Activated CD4-positive, CD25-positive, alpha-beta regulatory T cell treated with anti-CD3 and anti-CD28 coated beads, Interleukin-2, amount 50 U/mL, for 72 hours (primary cell): ENCODE results near the gene PSAT1.
"Not testable (repeated sequence)": the region's sequence is repeated elsewhere in the genome, so short reads cannot be mapped to it uniquely, and the experiment has no call there.

Experiments used
- DNase-seq: peaks from one replicate; pipeline ENCODE4 v3.0.0; 2021

PSAT1 gene

GRCh38 chr9:78296893-78297671 is at the start of gene PSAT1:
PSAT1 (plus strand) TSS chr9:78297125; CDS start chr9:78297211, 86 bp downstream.
- peak; percentile 85 for DNase-seq

GRCh38 chr9:78248635-78249034 is 48.3 kb upstream of the PSAT1 start:
- no peak for DNase-seq

GRCh38 chr9:78249542-78249941 is 47.4 kb upstream of the PSAT1 start:
- no peak for DNase-seq

GRCh38 chr9:78252616-78253015 is 44.3 kb upstream of the PSAT1 start:
- no peak for DNase-seq

GRCh38 chr9:78253285-78253684 is 43.6 kb upstream of the PSAT1 start:
- no peak for DNase-seq

GRCh38 chr9:78261403-78262001 is 35.4 kb upstream of the PSAT1 start:
- no peak for DNase-seq

- no peak for DNase-seq
These were observed 34.3 kb upstream of the PSAT1 start for GRCh38 chr9:78262655-78263054.

- DNase-seq = no peak
These were observed 29.0 kb upstream of the PSAT1 start for GRCh38 chr9:78267889-78268288.

- DNase-seq = no peak
These were observed 27.1 kb upstream of the PSAT1 start for GRCh38 chr9:78269784-78270183.

GRCh38 chr9:78272307-78272706 is 24.6 kb upstream of the PSAT1 start:
- DNase-seq = no peak

GRCh38 chr9:78273761-78274160 is 23.2 kb upstream of the PSAT1 start:
- no peak for DNase-seq

- DNase-seq = no peak
These were observed 18.6 kb upstream of the PSAT1 start for GRCh38 chr9:78278177-78278777.

- DNase-seq = no peak
These were observed 18.1 kb upstream of the PSAT1 start for GRCh38 chr9:78278801-78279200.

GRCh38 chr9:78280982-78281668 is 15.8 kb upstream of the PSAT1 start:
- no peak for DNase-seq

GRCh38 chr9:78284181-78284580 is 12.7 kb upstream of the PSAT1 start:
- not testable (repeated sequence) for DNase-seq

GRCh38 chr9:78286125-78286524 is 10.8 kb upstream of the PSAT1 start:
- no peak for DNase-seq

- DNase-seq = no peak
These were observed 10.0 kb upstream of the PSAT1 start for GRCh38 chr9:78286946-78287388.

- no peak for DNase-seq
These were observed 8.6 kb upstream of the PSAT1 start for GRCh38 chr9:78288214-78288892.

GRCh38 chr9:78289474-78289873 is 7.5 kb upstream of the PSAT1 start:
- no peak for DNase-seq

- no peak for DNase-seq
These were observed 5.5 kb upstream of the PSAT1 start for GRCh38 chr9:78291240-78291925.

- no peak for DNase-seq
These were observed 4.9 kb upstream of the PSAT1 start for GRCh38 chr9:78292026-78292425.
